Omental fat pad (tissue), 4 donors: Measurements from ENCODE around the gene ARHGAP26. TPM values are rescaled to one million over a fixed set of nuclear protein-coding genes. Genes with fewer than 3 reads are reported as not detected.

Experiments used
- ATAC-seq: fragments of 150-250 bp; one replicate; pipeline ENCODE4 v1.9.1; 2016; ENCODE audit warnings: mild to moderate bottlenecking, moderate library complexity; ENCODE audit not compliant: low FRiP score
- DNase-seq: peaks from one replicate; pipeline ENCODE4 v3.0.0-alpha.2; 2019; ENCODE audit warnings: low spot score
- CTCF ChIP-seq, 3 donors: fragments of 450-650 bp; IDR thresholded peaks; one replicate each; pipeline ENCODE4 v1.5.1; 2016 to 2017; ENCODE audit warnings: antibody characterized with exemption in 3 of 3, mild to moderate bottlenecking in 3 of 3, moderate library complexity in 2 of 3
- total RNA-seq, 4 donors: library from RNA; depleted of rRNA; stranded (reverse); fragments of >200 nt; gene quantifications; one replicate each; pipeline ENCODE4 v1.1.0, GENCODE V29; 2016

ARHGAP26 gene
- total RNA-seq, 4 donors from 2014 or later, result 40.4 to 134 (median 63.6) TPM

GRCh38 chr5:142894315-142894714 lies 124.1 kb downstream of the ARHGAP26 start:
- no peak for TF ChIP-seq CTCF (IDR thresholded peaks at IDR 0.05)
- no peak for ATAC-seq
- DNase-seq, result no peak

GRCh38 chr5:142894749-142895148 lies 124.6 kb downstream of the ARHGAP26 start:
- DNase-seq, result no peak
- ATAC-seq, result no peak
- no peak for TF ChIP-seq CTCF (IDR thresholded peaks at IDR 0.05)

- TF ChIP-seq CTCF (IDR thresholded peaks at IDR 0.05), result no peak
- DNase-seq, result no peak
- no peak for ATAC-seq
Measured at GRCh38 chr5:142896325-142897007, 126.3 kb downstream of the ARHGAP26 start.

GRCh38 chr5:142897328-142897727 lies 127.2 kb downstream of the ARHGAP26 start:
- DNase-seq, result no peak
- no peak for TF ChIP-seq CTCF (IDR thresholded peaks at IDR 0.05)
- ATAC-seq, result no peak

GRCh38 chr5:142900927-142901326 lies 130.8 kb downstream of the ARHGAP26 start:
- TF ChIP-seq CTCF (IDR thresholded peaks at IDR 0.05), result no peak
- no peak for ATAC-seq
- DNase-seq, result no peak

GRCh38 chr5:142901476-142902185 lies 131.5 kb downstream of the ARHGAP26 start:
- ATAC-seq (no peak), DNase-seq (no peak)
- no peak for TF ChIP-seq CTCF (IDR thresholded peaks at IDR 0.05)
